Esophagus mucosa (tissue), 1 donor: ENCODE measurements around the gene TMEM222. TPM values are rescaled to one million over a fixed set of nuclear protein-coding genes. Genes with fewer than 3 reads are reported as not detected.

Source experiments
- ATAC-seq: fragments of 200-7000 bp; cut with Tn5 transposase; one replicate; pipeline ENCODE4 v1.9.1; 2020
- total RNA-seq: library from RNA; stranded (reverse); gene quantifications from one replicate; pipeline ENCODE4 v1.2.4, GENCODE V29; 2023
- donor health status: DM: yes; HTN: yes; CAD: no.

TMEM222 gene
- total RNA-seq, 1 donor from 2014 or later, result 38.6 TPM

DNA sequence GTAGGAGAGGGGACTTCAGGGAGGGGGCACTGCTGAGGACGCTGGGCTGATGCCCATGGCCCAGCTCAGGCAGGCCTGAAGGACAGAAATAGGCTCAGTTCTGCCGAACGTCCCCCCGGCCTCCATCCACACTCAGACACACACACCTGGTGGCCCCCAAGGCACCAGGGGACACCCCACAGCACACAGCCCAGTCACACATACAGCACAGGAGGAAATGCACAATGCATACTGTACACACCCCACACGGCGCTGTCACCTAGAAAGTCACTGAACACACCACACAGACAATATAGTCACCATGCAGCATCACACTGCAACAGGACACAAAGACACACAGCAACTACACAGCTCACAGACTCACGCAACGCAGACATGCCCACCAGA lies 20.4 kb downstream of the TMEM222 start:
- ATAC-seq, result peak; percentile 47

- ATAC-seq, result peak; percentile 81
Measured at GRCh38 chr1:27342778-27343638, 21.0 kb downstream of the TMEM222 start.

DNA sequence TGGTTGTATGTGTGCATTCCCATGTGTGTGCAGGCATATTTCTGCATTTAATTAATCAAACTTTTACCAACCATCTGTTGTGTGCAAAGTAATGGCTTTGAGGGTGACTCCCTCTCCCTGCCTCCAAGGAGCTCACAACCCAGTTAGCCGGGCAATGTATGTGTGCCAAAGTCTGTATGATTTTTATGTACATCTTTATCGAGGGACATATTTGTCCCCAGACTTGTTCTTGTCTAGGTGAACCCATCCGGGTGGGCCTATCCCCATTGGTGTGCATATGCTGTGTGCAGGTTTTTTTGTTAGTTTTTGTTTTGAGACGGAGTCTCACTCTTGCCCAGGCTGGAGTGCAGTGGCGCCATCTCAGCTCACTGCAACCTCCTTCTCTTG lies 21.7 kb downstream of the TMEM222 start:
- no peak for ATAC-seq

DNA sequence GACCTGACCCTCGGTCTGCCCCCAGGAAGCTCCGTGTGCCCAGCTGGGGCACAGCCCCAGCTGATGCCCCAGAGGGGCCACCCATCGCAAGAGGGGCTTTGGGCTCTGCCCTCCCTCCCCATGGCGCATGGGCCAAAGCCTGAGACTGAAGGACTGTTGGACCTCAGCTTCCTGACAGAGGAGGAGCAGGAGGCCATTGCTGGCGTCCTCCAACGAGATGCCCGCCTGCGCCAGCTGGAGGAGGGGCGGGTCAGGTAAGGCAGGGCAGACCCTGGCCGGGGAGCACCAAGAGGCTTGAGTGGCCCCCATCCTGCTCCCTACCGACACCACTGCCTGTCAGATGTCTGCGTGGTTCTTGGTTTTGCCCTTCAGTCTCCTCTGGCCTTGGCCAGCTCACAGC lies 23.3 kb downstream of the TMEM222 start:
- no peak for ATAC-seq

DNA sequence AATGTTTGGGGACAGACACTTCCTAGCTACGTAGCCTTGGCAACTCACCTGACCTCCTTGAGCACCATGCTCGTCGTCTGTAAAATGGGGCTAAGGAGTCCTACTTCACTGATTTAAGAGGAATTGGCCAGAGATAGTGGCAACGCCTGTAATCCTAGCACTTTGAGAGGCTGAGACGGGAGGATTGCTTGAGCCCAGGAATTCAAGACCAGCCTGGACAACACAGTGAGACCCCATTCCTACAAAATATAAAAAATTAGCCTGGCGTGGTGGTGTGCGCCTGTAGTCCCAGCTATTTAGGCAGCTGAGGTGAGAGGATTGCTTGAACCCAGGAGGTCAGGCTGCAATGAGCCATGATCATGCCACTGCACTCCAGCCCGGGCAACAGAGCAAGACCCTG lies 24.4 kb downstream of the TMEM222 start:
- no peak for ATAC-seq

DNA sequence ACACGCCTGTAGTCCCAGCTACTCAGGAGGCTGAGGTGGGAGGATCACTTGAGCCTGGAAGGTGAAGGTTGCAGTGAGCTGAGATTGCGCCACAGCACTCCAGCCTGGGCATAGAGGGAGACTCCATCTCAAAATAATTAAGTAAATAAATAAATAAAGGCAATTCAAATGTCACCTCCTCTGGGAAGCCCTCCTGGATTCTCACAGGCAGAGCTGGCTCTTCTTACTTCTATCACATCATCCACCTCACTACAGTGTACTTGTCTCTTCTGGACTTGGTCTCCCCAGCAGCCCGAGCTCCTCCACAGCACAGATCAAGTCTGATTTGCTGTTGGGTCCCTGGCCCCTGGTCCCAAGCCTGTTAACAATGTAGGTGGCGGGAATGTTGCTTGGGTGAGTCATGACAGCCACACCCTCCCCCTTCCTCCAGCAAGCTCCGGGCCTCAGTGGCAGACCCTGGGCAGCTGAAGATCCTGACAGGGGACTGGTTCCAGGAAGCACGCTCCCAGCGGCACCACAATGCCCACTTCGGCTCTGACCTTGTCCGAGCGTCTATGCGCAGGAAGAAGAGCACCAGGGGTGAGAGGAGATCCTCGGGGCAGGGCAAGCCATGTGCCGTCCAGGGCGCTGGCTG lies 25.1 kb downstream of the TMEM222 start:
- no peak for ATAC-seq

DNA sequence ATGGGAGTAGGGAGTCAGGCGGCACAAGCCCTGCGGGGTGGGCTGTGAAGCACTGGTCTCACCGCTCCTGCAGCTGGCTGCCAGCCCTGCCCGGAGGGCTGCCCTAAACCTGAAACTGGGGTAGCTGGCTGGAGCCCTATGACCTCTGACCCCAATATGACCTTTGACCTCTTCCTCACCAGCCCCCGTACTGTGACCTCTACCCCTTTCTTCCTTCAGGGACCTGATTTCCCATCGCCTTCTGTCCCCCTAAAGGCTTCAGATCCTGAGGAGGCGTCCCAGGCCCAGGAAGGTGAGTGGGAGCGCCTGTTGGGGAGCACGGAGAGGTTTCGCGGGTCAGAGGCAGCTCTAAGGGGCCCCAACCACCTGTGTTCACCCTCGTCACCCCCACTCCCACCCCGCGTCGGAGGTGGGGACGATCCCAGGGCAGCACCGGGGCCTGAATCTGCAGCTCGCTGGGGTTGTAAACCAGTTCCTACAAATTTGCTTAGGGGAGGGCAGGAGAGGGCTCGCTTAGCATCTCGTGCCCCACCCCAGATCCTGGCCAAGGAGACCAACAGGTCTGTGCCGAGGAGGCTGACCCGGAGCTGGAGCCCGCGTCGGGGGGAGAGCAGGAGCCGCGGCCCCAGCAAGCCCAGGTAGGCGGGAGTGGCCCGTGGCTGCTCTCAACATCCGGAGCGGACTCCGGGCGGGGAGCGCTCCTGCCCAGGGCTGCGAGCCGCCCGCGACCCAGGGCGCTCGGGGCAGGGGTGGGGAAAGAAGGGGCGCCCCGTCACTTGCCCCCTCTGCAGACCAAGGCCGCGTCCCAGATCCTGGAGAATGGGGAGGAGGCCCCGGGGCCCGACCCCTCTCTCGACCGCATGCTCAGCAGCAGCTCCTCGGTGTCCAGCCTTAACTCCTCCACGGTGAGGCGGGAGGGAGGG lies 27.2 kb downstream of the TMEM222 start:
- peak; percentile 81 for ATAC-seq

- ATAC-seq, result peak; percentile 61
Measured at GRCh38 chr1:27349784-27350662, 28.1 kb downstream of the TMEM222 start.

GRCh38 chr1:27350663-27351540 lies 28.9 kb downstream of the TMEM222 start:
- ATAC-seq, result peak; percentile 0

- no peak for ATAC-seq
Measured at GRCh38 chr1:27351541-27352107, 29.7 kb downstream of the TMEM222 start.

GRCh38 chr1:27353166-27353565 lies 31.2 kb downstream of the TMEM222 start:
- no peak for ATAC-seq

DNA sequence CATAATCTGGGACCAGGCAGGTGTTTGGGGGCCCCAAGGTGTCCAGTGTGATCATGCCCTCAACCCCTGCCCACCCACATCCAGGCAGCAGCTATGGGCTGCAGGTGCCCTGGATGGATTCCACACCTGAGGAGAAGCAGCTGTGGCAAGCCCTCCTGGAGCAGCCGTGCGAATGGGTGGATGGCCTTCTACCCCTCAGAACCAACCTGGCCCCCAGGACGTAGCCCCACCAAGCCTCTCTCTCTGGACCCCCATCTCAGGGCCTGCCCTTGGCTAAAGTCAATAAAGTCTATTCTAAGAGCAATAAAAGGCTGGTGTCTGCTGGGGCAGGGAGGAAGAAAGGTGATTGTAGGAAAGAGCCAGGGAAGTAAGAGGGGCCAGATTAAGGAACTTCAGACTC lies 31.7 kb downstream of the TMEM222 start:
- ATAC-seq, result no peak

GRCh38 chr1:27355683-27356082 lies 33.7 kb downstream of the TMEM222 start:
- ATAC-seq, result no peak

DNA sequence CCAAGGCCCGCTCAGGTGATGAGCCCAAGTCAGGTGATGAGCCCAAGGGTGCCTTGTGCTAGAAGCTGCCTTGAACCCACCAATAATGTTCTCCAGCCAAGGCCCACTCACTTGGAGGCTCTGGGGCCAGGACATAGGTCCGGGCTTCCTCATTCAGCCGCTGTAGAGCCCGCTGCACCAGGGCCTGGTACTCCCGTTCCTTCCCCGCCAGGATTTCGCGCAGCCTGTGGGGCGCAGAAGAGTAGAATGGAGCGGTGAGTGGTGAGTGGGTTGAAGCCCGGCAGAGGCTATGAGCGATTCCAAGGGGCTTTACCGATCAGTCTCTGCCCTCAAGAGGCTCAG lies 34.3 kb downstream of the TMEM222 start:
- no peak for ATAC-seq

GRCh38 chr1:27356619-27357280 lies 34.8 kb downstream of the TMEM222 start:
- peak; percentile 72 for ATAC-seq

- peak; percentile 65 for ATAC-seq
Measured at GRCh38 chr1:27357281-27358037, 35.5 kb downstream of the TMEM222 start.

DNA sequence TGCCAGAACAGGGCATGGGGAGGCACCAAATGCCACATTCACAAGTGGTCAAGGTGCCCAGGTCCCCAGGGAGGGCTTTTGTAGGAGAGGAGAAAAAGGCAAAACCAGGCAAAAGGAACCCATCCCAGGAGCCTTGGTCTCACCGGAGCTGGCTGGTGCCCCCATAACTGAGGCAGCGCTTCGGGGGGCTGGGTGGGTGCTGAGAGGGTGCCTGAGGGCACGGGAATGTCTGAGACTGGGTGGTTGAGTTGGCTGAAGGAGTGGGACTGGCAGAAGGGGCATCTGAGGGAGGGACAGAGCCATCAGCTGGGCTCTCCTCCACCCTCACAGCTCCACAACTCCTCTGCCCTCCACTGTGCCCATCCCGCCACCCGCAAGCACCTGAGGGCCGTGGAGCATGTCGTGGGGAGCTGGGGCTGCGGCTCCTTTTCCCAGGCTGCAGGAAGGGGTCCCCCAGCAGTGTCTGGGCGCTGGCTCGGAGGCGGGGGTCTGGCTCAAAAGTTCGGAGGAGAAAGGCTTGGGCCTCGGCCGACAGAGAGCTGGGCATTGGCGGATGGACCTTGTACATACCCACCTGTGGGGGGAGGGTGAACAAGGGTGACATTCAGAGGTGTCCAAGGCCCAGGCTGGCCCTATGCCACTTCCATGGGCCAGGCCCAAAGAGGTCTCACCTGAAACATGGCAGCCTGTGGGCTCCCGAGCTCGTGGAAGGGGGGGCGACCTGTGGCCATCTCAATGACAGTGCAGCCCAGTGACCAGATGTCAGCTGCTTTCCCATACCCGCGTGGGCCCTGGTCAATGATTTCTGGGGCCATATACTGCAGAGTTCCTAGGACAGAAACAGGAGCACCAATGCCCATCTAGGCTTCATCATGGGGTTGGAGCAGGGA lies 36.3 kb downstream of the TMEM222 start:
- ATAC-seq, result no peak

DNA sequence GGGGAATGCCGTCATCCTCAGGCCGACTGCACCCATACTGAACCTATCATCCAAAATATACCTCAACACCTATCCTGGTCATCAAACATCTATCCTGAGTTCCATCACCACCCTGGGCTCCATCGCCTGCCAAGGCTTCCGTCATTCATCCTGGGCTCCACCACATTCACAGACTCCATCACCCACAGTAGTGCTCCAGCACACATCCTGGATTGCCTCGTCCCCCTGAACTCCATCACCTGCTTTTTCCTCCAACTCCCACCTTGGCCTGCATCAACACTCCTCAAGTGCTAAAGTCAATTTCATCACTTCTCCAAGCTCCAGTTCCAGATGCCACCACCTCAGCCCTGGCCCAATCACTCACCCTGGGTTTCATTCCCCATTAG lies 37.0 kb downstream of the TMEM222 start:
- no peak for ATAC-seq

- no peak for ATAC-seq
Measured at GRCh38 chr1:27359822-27360158, 37.8 kb downstream of the TMEM222 start.
